ENCODE measurements around the gene PRKAR1B. TPM values are rescaled to one million over a fixed set of nuclear protein-coding genes. Genes with fewer than 3 reads are reported as not detected.

PRKAR1B gene
- total RNA-seq, 1 experiment from 2014 or later: 27.2 TPM

DNA sequence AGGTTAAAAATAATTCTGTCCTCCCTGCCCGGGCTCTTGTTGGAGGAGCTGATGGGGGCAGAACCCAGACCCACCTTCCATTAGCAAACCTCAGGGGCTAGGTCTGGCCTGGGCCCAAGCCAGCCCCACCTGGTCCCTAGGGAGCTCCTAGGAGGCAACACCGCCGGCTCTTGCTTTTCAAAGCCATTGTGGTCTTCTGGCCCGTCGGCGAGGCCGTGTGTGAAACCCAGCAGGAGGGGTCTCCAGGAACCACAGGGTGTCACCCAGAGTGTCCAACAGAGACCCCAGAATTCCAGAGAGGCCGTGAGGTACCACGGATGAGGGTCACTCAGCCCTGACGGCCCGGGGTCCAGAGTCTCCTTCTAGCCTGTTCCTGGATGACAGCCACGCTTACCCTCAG lies 190.8 kb downstream of the PRKAR1B start:
- H3K4me1 ChIP-seq (ENCODE audit: insufficient read depth, low read length, poor library complexity, severe bottlenecking): no peaks in the 10 kb centered on the region
- intact Hi-C loops (cut with micrococcal nuclease; ENCODE audit: unreplicated experiment): no loop called here
- H3K27ac ChIP-seq (ENCODE audit: low read depth, low read length, poor library complexity, severe bottlenecking): no peak overlapping the region
- BruUV-seq (replicated peaks): no TSS peak
- H3K9me3 ChIP-seq (ENCODE audit: low read depth, low read length, poor library complexity, severe bottlenecking): no peaks in the 10 kb centered on the region
- no peaks in the 10 kb centered on the region for H3K36me3 ChIP-seq (ENCODE audit: insufficient read depth, low read length, poor library complexity, severe bottlenecking)
- DNase-seq (ENCODE audit: low spot score): no peak
- TF ChIP-seq, protein P1, sequence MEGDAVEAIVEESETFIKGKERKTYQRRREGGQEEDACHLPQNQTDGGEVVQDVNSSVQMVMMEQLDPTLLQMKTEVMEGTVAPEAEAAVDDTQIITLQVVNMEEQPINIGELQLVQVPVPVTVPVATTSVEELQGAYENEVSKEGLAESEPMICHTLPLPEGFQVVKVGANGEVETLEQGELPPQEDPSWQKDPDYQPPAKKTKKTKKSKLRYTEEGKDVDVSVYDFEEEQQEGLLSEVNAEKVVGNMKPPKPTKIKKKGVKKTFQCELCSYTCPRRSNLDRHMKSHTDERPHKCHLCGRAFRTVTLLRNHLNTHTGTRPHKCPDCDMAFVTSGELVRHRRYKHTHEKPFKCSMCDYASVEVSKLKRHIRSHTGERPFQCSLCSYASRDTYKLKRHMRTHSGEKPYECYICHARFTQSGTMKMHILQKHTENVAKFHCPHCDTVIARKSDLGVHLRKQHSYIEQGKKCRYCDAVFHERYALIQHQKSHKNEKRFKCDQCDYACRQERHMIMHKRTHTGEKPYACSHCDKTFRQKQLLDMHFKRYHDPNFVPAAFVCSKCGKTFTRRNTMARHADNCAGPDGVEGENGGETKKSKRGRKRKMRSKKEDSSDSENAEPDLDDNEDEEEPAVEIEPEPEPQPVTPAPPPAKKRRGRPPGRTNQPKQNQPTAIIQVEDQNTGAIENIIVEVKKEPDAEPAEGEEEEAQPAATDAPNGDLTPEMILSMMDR (conservative IDR thresholded peaks at IDR 0.05; ENCODE audit: low read depth, low read length): no peak
- no peak for TF ChIP-seq EZH2 (IDR thresholded peaks at IDR 0.05; ENCODE audit: borderline replicate concordance, low read depth, low read length, poor library complexity, severe bottlenecking)
- H3K4me3 ChIP-seq (ENCODE audit: low read depth, low read length, poor library complexity, severe bottlenecking): no peak overlapping the region
- CTCF ChIA-PET: no interaction called here
- no peaks in the 10 kb centered on the region for H3K27me3 ChIP-seq (replicated peaks; ENCODE audit: insufficient read depth, low read depth, low read length, poor library complexity)
- POLR2A ChIA-PET (ENCODE audit: low non-redundant PET): no interaction called here

DNA sequence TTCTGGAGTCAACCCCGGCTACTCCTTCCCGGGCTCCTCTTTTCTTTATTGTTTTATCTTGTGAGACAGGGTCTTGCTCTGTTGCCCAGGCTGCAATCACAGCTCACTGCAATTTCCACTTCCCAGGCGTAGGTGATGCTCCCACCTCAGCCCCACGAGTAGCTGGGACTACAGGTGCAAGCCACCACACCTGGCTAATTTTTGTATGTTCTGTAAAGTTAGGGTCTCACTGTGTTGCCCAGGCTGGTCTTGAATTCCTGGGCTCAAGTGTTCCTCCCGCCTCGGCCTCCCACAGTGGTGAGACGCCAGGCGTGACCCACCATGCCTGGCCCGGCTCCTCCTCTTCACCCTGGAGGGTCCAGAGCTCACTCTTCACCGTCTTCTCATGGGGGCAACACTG lies 192.1 kb downstream of the PRKAR1B start:
- TF ChIP-seq EZH2 (IDR thresholded peaks at IDR 0.05; ENCODE audit: borderline replicate concordance, low read depth, low read length, poor library complexity, severe bottlenecking): no peak
- TF ChIP-seq, protein P1 (conservative IDR thresholded peaks at IDR 0.05; ENCODE audit: low read depth, low read length): no peak
- no peak overlapping the region for H3K27ac ChIP-seq (ENCODE audit: low read depth, low read length, poor library complexity, severe bottlenecking)
- H3K4me3 ChIP-seq (ENCODE audit: low read depth, low read length, poor library complexity, severe bottlenecking): no peak overlapping the region
- H3K27me3 ChIP-seq (replicated peaks; ENCODE audit: insufficient read depth, low read depth, low read length, poor library complexity): peaks cover 3% of the 10 kb centered on the region
- intact Hi-C loops (cut with micrococcal nuclease; ENCODE audit: unreplicated experiment): no loop called here
- no peak for DNase-seq (ENCODE audit: low spot score)
- H3K36me3 ChIP-seq (ENCODE audit: insufficient read depth, low read length, poor library complexity, severe bottlenecking): no peaks in the 10 kb centered on the region
- CTCF ChIA-PET: no interaction called here
- POLR2A ChIA-PET (ENCODE audit: low non-redundant PET): no interaction called here
- BruUV-seq (replicated peaks): no TSS peak
- no peaks in the 10 kb centered on the region for H3K4me1 ChIP-seq (ENCODE audit: insufficient read depth, low read length, poor library complexity, severe bottlenecking)
- H3K9me3 ChIP-seq (ENCODE audit: low read depth, low read length, poor library complexity, severe bottlenecking): no peaks in the 10 kb centered on the region

DNA sequence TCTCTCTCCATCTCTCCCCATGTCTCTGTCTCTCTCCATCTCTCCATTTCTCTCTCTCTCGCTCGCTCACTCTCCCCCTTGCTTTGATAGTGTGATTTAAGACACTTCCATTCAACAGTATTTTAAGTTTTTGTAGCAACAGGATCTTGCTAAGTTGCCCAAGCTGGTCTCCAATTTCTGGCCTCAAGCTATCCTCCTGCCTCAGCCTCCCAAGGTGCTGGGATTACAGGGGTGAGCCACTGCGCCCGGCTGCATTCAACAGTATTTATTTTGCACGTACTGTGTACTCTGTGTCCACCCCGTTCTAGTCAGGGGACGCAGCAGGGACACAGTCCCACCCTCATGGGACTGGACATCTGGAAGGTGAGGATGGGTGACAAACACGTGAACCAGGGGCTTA lies 193.0 kb downstream of the PRKAR1B start:
- POLR2A ChIA-PET (ENCODE audit: low non-redundant PET): no interaction called here
- no peak overlapping the region for H3K27ac ChIP-seq (ENCODE audit: low read depth, low read length, poor library complexity, severe bottlenecking)
- H3K27me3 ChIP-seq (replicated peaks; ENCODE audit: insufficient read depth, low read depth, low read length, poor library complexity): peaks cover 10% of the 10 kb centered on the region
- CTCF ChIA-PET: no interaction called here
- intact Hi-C loops (cut with micrococcal nuclease; ENCODE audit: unreplicated experiment): no loop called here
- no peaks in the 10 kb centered on the region for H3K9me3 ChIP-seq (ENCODE audit: low read depth, low read length, poor library complexity, severe bottlenecking)
- no peak for TF ChIP-seq EZH2 (IDR thresholded peaks at IDR 0.05; ENCODE audit: borderline replicate concordance, low read depth, low read length, poor library complexity, severe bottlenecking)
- TF ChIP-seq, protein P1 (conservative IDR thresholded peaks at IDR 0.05; ENCODE audit: low read depth, low read length): no peak
- no peak overlapping the region for H3K4me3 ChIP-seq (ENCODE audit: low read depth, low read length, poor library complexity, severe bottlenecking)
- no TSS peak for BruUV-seq (replicated peaks)
- H3K36me3 ChIP-seq (ENCODE audit: insufficient read depth, low read length, poor library complexity, severe bottlenecking): no peaks in the 10 kb centered on the region
- no peak for DNase-seq (ENCODE audit: low spot score)
- H3K4me1 ChIP-seq (ENCODE audit: insufficient read depth, low read length, poor library complexity, severe bottlenecking): no peaks in the 10 kb centered on the region

Measured in A673 (cell line).